Thoracic aorta (tissue), 2 donors: Measurements from ENCODE around the gene WDR18. TPM values are rescaled to one million over a fixed set of nuclear protein-coding genes. Genes with fewer than 3 reads are reported as not detected.

Experiments used
- ATAC-seq: fragments of 150-250 bp; one replicate; pipeline ENCODE4 v1.8.0; 2017; ENCODE audit warnings: low read depth; ENCODE audit not compliant: insufficient number of reproducible peaks, low FRiP score
- DNase-seq: peaks from one replicate; pipeline ENCODE4 v3.0.0-alpha.2; 2020; ENCODE audit warnings: low spot score
- H3K27ac ChIP-seq, 2 donors: fragments of 200-600 bp; sonication (generic); 1 replicate in 1 of 2; 2 replicates in 1 of 2; pipeline ENCODE4 v1.5.1; 2016; ENCODE audit warnings: mild to moderate bottlenecking in 2 of 2, moderate library complexity in 2 of 2
- H3K27me3 ChIP-seq: fragments of 200-600 bp; sonication (generic); replicated peaks from 2 replicates; pipeline ENCODE4 v1.6.0; 2016; ENCODE audit warnings: mild to moderate bottlenecking; ENCODE audit not compliant: insufficient read depth
- H3K36me3 ChIP-seq: fragments of 200-600 bp; sonication (generic); one replicate; pipeline ENCODE4 v1.5.1; 2016
- H3K4me1 ChIP-seq, 2 donors: fragments of 200-600 bp; sonication (generic); 1 replicate in 1 of 2; 2 replicates in 1 of 2; pipeline versions ENCODE4 v1.5.1 to v1.6.0; 2016; ENCODE audit warnings: low read depth in 2 of 2, mild to moderate bottlenecking in 1 of 2; ENCODE audit not compliant: control insufficient read depth in 1 of 2
- H3K4me3 ChIP-seq: fragments of 200-600 bp; sonication (generic); 2 replicates; pipeline ENCODE4 v1.5.1; 2016; ENCODE audit warnings: mild to moderate bottlenecking
- H3K9me3 ChIP-seq: fragments of 200-600 bp; sonication (generic); 2 replicates; pipeline ENCODE4 v1.5.1; 2016
- total RNA-seq, 2 donors: library from RNA; depleted of rRNA; stranded (reverse); fragments of >200 nt; gene quantifications; one replicate each; pipeline versions ENCODE4 v1.1.0 to v1.2.3, GENCODE V29; 2016
- TF ChIP-seq, protein P1 (sequence below): fragments of 200-600 bp; sonication (generic); IDR thresholded peaks from one replicate; pipeline ENCODE4 v1.5.1; 2019; ENCODE audit warnings: antibody characterized with exemption

The WDR18 gene
- total RNA-seq, 2 donors from 2014 or later, result 6.8 to 27.6 TPM

DNA sequence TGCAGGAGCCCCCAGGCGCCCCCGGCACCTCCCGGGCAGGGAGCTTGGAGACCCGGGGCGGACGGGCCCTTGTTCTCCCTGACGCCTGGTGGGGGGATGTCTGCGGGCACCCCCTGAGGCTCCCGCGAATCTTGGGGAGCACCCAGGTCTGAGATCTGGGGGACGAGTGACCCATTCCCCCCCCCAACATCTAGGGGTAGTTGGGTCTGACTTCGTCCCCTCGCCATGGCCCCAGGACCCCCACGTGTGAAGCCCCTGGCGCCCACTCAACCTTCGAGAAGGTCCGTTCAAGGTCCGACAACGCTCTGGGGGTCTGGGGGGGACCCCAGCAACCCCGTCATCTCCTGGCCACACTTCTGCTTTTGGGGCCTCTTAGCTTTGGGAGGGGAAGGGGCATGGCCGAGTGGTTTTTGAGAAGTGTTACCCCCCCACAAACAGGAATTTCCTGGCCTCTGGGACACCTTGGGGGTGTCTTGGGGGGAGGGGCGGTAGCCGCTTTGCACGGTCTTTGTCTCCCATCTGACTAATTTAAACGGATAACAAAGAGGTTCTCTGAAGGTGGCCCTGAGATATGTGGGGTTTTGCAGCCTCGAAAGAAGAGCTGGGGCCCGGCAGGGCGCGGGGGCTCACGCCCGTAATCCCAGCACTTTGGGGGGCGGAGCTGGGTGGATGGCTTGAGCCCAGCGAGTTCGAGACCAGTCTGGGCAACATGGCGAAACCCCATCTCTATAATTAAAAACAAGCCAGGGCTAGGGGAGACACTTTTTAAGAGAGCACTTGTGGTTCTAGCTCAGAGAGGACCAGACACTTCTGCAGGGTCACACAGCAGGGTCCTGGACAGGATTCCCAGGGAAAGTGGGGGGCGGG is 42.9 kb downstream of the WDR18 start:
- TF ChIP-seq, protein P1, sequence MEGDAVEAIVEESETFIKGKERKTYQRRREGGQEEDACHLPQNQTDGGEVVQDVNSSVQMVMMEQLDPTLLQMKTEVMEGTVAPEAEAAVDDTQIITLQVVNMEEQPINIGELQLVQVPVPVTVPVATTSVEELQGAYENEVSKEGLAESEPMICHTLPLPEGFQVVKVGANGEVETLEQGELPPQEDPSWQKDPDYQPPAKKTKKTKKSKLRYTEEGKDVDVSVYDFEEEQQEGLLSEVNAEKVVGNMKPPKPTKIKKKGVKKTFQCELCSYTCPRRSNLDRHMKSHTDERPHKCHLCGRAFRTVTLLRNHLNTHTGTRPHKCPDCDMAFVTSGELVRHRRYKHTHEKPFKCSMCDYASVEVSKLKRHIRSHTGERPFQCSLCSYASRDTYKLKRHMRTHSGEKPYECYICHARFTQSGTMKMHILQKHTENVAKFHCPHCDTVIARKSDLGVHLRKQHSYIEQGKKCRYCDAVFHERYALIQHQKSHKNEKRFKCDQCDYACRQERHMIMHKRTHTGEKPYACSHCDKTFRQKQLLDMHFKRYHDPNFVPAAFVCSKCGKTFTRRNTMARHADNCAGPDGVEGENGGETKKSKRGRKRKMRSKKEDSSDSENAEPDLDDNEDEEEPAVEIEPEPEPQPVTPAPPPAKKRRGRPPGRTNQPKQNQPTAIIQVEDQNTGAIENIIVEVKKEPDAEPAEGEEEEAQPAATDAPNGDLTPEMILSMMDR, result no peak
- peaks cover 19 to 29% of the 10 kb centered on the region in 2 donors for H3K4me1 ChIP-seq
- H3K27ac ChIP-seq, result peak overlapping the region; percentile 100
- H3K9me3 ChIP-seq, result no peaks in the 10 kb centered on the region
- no peaks in the 10 kb centered on the region for H3K27me3 ChIP-seq
- peaks cover 15% of the 10 kb centered on the region for H3K36me3 ChIP-seq
- DNase-seq (no peak), ATAC-seq (no peak)
- H3K4me3 ChIP-seq, result peak overlapping the region; percentile 90

DNA sequence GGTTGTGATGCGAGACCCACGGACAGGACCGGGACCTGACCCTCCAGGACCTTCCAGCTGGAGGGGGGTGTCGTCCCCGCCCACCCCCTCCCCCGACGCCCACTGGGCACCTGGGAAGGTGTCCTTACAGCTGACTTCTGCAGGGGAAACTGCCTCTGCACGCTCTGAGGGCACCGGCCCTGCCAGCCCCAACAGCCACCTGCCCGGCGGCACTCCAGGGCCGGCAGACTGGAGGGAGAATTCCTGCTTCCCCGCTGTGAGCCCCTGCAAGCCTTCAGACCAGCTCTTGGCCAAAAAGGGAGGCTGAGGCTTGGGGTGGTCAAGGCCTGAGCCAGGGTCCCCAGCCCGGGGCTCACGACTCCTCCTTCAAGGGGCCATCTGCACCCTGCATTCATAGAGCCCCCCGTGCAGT is 43.5 kb downstream of the WDR18 start:
- H3K36me3 ChIP-seq, result peaks cover 21% of the 10 kb centered on the region
- no peaks in the 10 kb centered on the region for H3K27me3 ChIP-seq
- H3K27ac ChIP-seq, result peak overlapping the region; percentile 100
- DNase-seq (no peak), ATAC-seq (no peak)
- peak overlapping the region; percentile 90 for H3K4me3 ChIP-seq
- TF ChIP-seq, protein P1, result no peak
- no peaks in the 10 kb centered on the region for H3K9me3 ChIP-seq
- peaks cover 17 to 23% of the 10 kb centered on the region in 2 donors for H3K4me1 ChIP-seq

DNA sequence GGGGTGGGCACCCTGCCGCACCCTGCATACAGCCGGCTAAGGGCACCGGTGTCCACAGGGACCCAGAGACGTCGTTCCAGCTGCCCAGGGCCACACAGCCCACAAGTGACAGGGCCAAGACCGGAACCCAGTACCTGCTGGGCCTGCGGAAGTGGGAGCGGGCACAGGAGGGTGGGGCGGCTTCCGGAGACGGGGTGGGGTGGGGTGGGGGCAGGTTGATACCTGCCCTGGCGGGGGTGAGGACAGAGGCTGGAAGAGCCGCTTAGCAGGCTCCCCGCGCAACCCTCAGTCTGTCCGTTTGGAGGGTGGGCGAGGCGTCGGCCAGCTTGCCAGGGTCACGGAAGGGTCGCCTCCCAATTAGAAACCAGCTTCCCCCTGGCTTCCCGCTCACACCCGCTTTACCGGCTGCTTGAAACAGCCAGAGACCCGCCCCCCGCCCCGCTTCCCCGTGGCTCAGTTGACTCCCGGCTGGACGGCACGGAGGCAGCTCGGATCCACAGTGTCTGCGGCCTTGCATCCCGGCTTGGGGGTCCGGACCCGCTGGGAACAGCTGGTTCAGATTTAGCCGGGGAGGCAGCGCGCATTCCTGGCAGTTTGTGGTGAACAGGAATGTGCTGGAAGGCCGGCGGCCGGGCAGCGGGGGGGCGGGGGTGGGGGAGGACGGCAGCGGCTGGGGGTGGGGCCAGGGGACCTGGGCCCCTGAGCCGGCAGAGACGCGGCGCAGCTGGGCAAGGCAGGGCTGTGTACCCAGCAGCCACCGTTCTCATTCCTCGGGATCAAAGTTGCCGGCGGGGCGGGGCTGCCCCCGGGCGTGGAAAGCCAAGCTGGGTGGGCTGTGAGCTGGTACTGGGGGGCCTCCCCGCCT is 44.1 kb downstream of the WDR18 start:
- Histone ChIP-seq H3K27me3 (no peaks in the 10 kb centered on the region), H3K27ac (peak overlapping the region; percentile 100), H3K4me3 (peak overlapping the region; percentile 90), H3K9me3 (no peaks in the 10 kb centered on the region), H3K36me3 (peaks cover 28% of the 10 kb centered on the region), H3K4me1 (peaks cover 14 to 19% of the 10 kb centered on the region in 2 donors)
- TF ChIP-seq, protein P1, result no peak
- ATAC-seq (no peak), DNase-seq (no peak)

DNA sequence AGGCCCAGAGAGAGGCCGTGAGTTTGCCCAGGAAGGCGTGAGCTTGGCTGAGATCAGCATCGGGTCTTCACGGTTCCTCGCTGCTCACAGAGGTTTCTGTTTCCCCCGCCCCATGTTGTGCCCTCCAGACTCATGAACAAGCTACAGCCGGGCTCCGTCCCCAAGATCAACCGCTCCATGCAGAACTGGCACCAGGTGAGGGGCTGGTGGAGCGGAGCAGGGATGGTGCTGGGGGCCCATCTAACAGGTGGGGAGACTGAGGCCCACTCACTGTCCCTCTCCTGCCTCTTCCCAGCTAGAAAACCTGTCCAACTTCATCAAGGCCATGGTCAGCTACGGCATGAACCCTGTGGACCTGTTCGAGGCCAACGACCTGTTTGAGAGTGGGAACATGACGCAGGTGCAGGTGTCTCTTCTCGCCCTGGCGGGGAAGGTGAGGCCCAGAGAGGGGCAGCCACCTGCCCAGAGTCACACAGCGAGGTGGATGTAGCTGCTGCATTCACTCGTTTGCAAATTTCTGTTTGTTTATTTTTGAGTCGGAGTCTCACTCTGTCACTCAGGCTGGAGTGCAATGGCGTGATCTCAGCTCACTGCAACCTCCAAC is 48.2 kb downstream of the WDR18 start:
- Histone ChIP-seq H3K27ac (no peak overlapping the region), H3K4me3 (no peak overlapping the region), H3K36me3 (peaks cover 48% of the 10 kb centered on the region), H3K27me3 (no peaks in the 10 kb centered on the region), H3K9me3 (no peaks in the 10 kb centered on the region), H3K4me1 (peaks cover 7 to 14% of the 10 kb centered on the region in 2 donors)
- ATAC-seq (no peak), DNase-seq (no peak)
- TF ChIP-seq, protein P1, result no peak
